ENCODE results near the gene ATP2B1.
"Not testable (repeated sequence)": the region's sequence is repeated elsewhere in the genome, so short reads cannot be mapped to it uniquely, and the experiment has no call there.

Gene ATP2B1

GRCh38 chr12:89701606-89702206 lies 6.9 kb downstream of the ATP2B1 start:
- H3K4me3 ChIP-seq (ENCODE audit: low read length, poor library complexity, severe bottlenecking) = no peak overlapping the region
- H3K9me2 ChIP-seq (replicated peaks; ENCODE audit: low read depth, low read length) = no peaks in the 10 kb centered on the region
- H2AFZ ChIP-seq (ENCODE audit: low read length) = no peak overlapping the region
- TF ChIP-seq EZH2phosphoT487 (IDR thresholded peaks at IDR 0.05; ENCODE audit: borderline replicate concordance) (no peak), CTCF (conservative IDR thresholded peaks at IDR 0.05; ENCODE audit: low read length) (peak; percentile 47)
- H3K27me3 ChIP-seq (ENCODE audit: insufficient read depth, low read length, poor library complexity, severe bottlenecking) = no peaks in the 10 kb centered on the region
- H3K9ac ChIP-seq (ENCODE audit: low read depth, low read length, poor library complexity, severe bottlenecking) = no peak overlapping the region
- peaks cover 73% of the 10 kb centered on the region for H3K79me2 ChIP-seq (ENCODE audit: insufficient read depth, low read length)
- no peaks in the 10 kb centered on the region for H3K9me3 ChIP-seq (ENCODE audit: insufficient read depth, low read depth, low read length)
- H3K36me3 ChIP-seq (ENCODE audit: insufficient read depth, low read length) = no peaks in the 10 kb centered on the region
- H3F3A ChIP-seq (ENCODE audit: low read depth) = no peaks in the 10 kb centered on the region
- H4K20me1 ChIP-seq (ENCODE audit: insufficient read depth, low read length, poor library complexity, severe bottlenecking) = peaks cover 23% of the 10 kb centered on the region
- H3K4me2 ChIP-seq (ENCODE audit: low read depth, low read length, poor library complexity, severe bottlenecking) = no peak overlapping the region
- H3K4me1 ChIP-seq (ENCODE audit: insufficient read depth, low read length, poor library complexity, severe bottlenecking) = peaks cover 33% of the 10 kb centered on the region

GRCh38 chr12:89700191-89700810 lies 8.3 kb downstream of the ATP2B1 start:
- Histone ChIP-seq H3K27me3 (ENCODE audit: insufficient read depth, low read length, poor library complexity, severe bottlenecking) (no peaks in the 10 kb centered on the region), H3K9ac (ENCODE audit: low read depth, low read length, poor library complexity, severe bottlenecking) (no peak overlapping the region), H3K9me2 (replicated peaks; ENCODE audit: low read depth, low read length) (no peaks in the 10 kb centered on the region), H3K4me1 (ENCODE audit: insufficient read depth, low read length, poor library complexity, severe bottlenecking) (peaks cover 19% of the 10 kb centered on the region), H3K79me2 (ENCODE audit: insufficient read depth, low read length) (peaks cover 65% of the 10 kb centered on the region), H3F3A (ENCODE audit: low read depth) (no peaks in the 10 kb centered on the region), H3K9me3 (ENCODE audit: insufficient read depth, low read depth, low read length) (no peaks in the 10 kb centered on the region), H3K4me2 (ENCODE audit: low read depth, low read length, poor library complexity, severe bottlenecking) (no peak overlapping the region), H2AFZ (ENCODE audit: low read length) (no peak overlapping the region), H3K36me3 (ENCODE audit: insufficient read depth, low read length) (no peaks in the 10 kb centered on the region), H4K20me1 (ENCODE audit: insufficient read depth, low read length, poor library complexity, severe bottlenecking) (peaks cover 13% of the 10 kb centered on the region), H3K4me3 (ENCODE audit: low read length, poor library complexity, severe bottlenecking) (no peak overlapping the region)
- TF ChIP-seq EZH2phosphoT487 (IDR thresholded peaks at IDR 0.05; ENCODE audit: borderline replicate concordance) = no peak
- no peak for TF ChIP-seq CTCF (conservative IDR thresholded peaks at IDR 0.05; ENCODE audit: low read length)

GRCh38 chr12:89698607-89699006 lies 10.0 kb downstream of the ATP2B1 start:
- Histone ChIP-seq H3K9me3 (ENCODE audit: insufficient read depth, low read depth, low read length) (no peaks in the 10 kb centered on the region), H3K27me3 (ENCODE audit: insufficient read depth, low read length, poor library complexity, severe bottlenecking) (no peaks in the 10 kb centered on the region), H3K9me2 (replicated peaks; ENCODE audit: low read depth, low read length) (no peaks in the 10 kb centered on the region), H3K36me3 (ENCODE audit: insufficient read depth, low read length) (no peaks in the 10 kb centered on the region), H3K4me1 (ENCODE audit: insufficient read depth, low read length, poor library complexity, severe bottlenecking) (peaks cover 5% of the 10 kb centered on the region), H3F3A (ENCODE audit: low read depth) (no peaks in the 10 kb centered on the region), H3K4me2 (ENCODE audit: low read depth, low read length, poor library complexity, severe bottlenecking) (no peak overlapping the region), H3K79me2 (ENCODE audit: insufficient read depth, low read length) (peaks cover 57% of the 10 kb centered on the region), H3K9ac (ENCODE audit: low read depth, low read length, poor library complexity, severe bottlenecking) (no peak overlapping the region), H4K20me1 (ENCODE audit: insufficient read depth, low read length, poor library complexity, severe bottlenecking) (peaks cover 15% of the 10 kb centered on the region), H3K4me3 (ENCODE audit: low read length, poor library complexity, severe bottlenecking) (no peak overlapping the region), H2AFZ (ENCODE audit: low read length) (no peak overlapping the region)
- no peak for TF ChIP-seq CTCF (conservative IDR thresholded peaks at IDR 0.05; ENCODE audit: low read length)
- no peak for TF ChIP-seq EZH2phosphoT487 (IDR thresholded peaks at IDR 0.05; ENCODE audit: borderline replicate concordance)

- H3K4me2 ChIP-seq (ENCODE audit: low read depth, low read length, poor library complexity, severe bottlenecking); H3K9me2 ChIP-seq (replicated peaks; ENCODE audit: low read depth, low read length); H3K4me3 ChIP-seq (ENCODE audit: low read length, poor library complexity, severe bottlenecking); H3K36me3 ChIP-seq (ENCODE audit: insufficient read depth, low read length); H3K9ac ChIP-seq (ENCODE audit: low read depth, low read length, poor library complexity, severe bottlenecking); H3K4me1 ChIP-seq (ENCODE audit: insufficient read depth, low read length, poor library complexity, severe bottlenecking); H2AFZ ChIP-seq (ENCODE audit: low read length); H3K9me3 ChIP-seq (ENCODE audit: insufficient read depth, low read depth, low read length); H3F3A ChIP-seq (ENCODE audit: low read depth); H3K27me3 ChIP-seq (ENCODE audit: insufficient read depth, low read length, poor library complexity, severe bottlenecking): not testable (repeated sequence)
- peaks cover 56% of the 10 kb centered on the region for H3K79me2 ChIP-seq (ENCODE audit: insufficient read depth, low read length)
- H4K20me1 ChIP-seq (ENCODE audit: insufficient read depth, low read length, poor library complexity, severe bottlenecking) = peaks cover 10% of the 10 kb centered on the region
These were observed 10.9 kb downstream of the ATP2B1 start for GRCh38 chr12:89697728-89698127.
